ENCODE results near the gene PTPN9.

PTPN9 gene

GRCh38 chr15:75578173-75578947 is 755 bp downstream of the PTPN9 start:
- Histone ChIP-seq H3K79me2 (ENCODE audit: insufficient read depth, low read length) (peaks cover 40% of the 10 kb centered on the region), H3K4me2 (ENCODE audit: low read depth, low read length, poor library complexity, severe bottlenecking) (peak overlapping the region; percentile 92), H3K9me3 (ENCODE audit: insufficient read depth, low read length) (no peaks in the 10 kb centered on the region), H3F3A (ENCODE audit: insufficient read depth) (peaks cover 20% of the 10 kb centered on the region; the same call in 1 of the 2 replicates), H2AFZ (ENCODE audit: low read depth, low read length, severe bottlenecking) (peak overlapping the region; percentile 95), H3K36me3 (ENCODE audit: low read length) (no peaks in the 10 kb centered on the region), H3K9ac (ENCODE audit: low read length) (peak overlapping the region; percentile 97), H3K27me3 (ENCODE audit: low read length) (no peaks in the 10 kb centered on the region), H3K9me2 (replicated peaks; ENCODE audit: insufficient read depth, low read length) (no peaks in the 10 kb centered on the region), H3K27ac (ENCODE audit: low read depth, low read length) (peak overlapping the region; percentile 84), H4K20me1 (ENCODE audit: low read depth, low read length) (no peaks in the 10 kb centered on the region), H3K4me3 (ENCODE audit: insufficient read depth, low read length, poor library complexity, severe bottlenecking) (peak overlapping the region; percentile 79)
- TF ChIP-seq CTCF (IDR thresholded peaks at IDR 0.05; ENCODE audit: insufficient read depth, low read length, poor library complexity, severe bottlenecking) (no peak), EZH2phosphoT487 (conservative IDR thresholded peaks at IDR 0.05; ENCODE audit: low read length) (no peak)

- Histone ChIP-seq H3K9me2 (replicated peaks; ENCODE audit: insufficient read depth, low read length) (no peaks in the 10 kb centered on the region), H4K20me1 (ENCODE audit: low read depth, low read length) (no peaks in the 10 kb centered on the region), H3K4me3 (ENCODE audit: insufficient read depth, low read length, poor library complexity, severe bottlenecking) (peak overlapping the region; percentile 79), H3K9ac (ENCODE audit: low read length) (peak overlapping the region; percentile 97), H3F3A (ENCODE audit: insufficient read depth) (peaks cover 23% of the 10 kb centered on the region; the same call in 1 of the 2 replicates), H3K79me2 (ENCODE audit: insufficient read depth, low read length) (peaks cover 48% of the 10 kb centered on the region), H3K9me3 (ENCODE audit: insufficient read depth, low read length) (no peaks in the 10 kb centered on the region), H3K27ac (ENCODE audit: low read depth, low read length) (peak overlapping the region; percentile 84), H3K36me3 (ENCODE audit: low read length) (no peaks in the 10 kb centered on the region), H3K27me3 (ENCODE audit: low read length) (no peaks in the 10 kb centered on the region), H2AFZ (ENCODE audit: low read depth, low read length, severe bottlenecking) (peak overlapping the region; percentile 95), H3K4me2 (ENCODE audit: low read depth, low read length, poor library complexity, severe bottlenecking) (peak overlapping the region; percentile 92)
- TF ChIP-seq CTCF (IDR thresholded peaks at IDR 0.05; ENCODE audit: insufficient read depth, low read length, poor library complexity, severe bottlenecking) (no peak), EZH2phosphoT487 (conservative IDR thresholded peaks at IDR 0.05; ENCODE audit: low read length) (no peak)
These were observed 1.5 kb downstream of the PTPN9 start for GRCh38 chr15:75577401-75578172.

GRCh38 chr15:75573648-75574384 is 5.3 kb downstream of the PTPN9 start:
- TF ChIP-seq EZH2phosphoT487 (conservative IDR thresholded peaks at IDR 0.05; ENCODE audit: low read length): no peak
- no peak for TF ChIP-seq CTCF (IDR thresholded peaks at IDR 0.05; ENCODE audit: insufficient read depth, low read length, poor library complexity, severe bottlenecking)
- H2AFZ ChIP-seq (ENCODE audit: low read depth, low read length, severe bottlenecking): no peak overlapping the region
- no peak overlapping the region for H3K9ac ChIP-seq (ENCODE audit: low read length)
- no peaks in the 10 kb centered on the region for H3K27me3 ChIP-seq (ENCODE audit: low read length)
- H3K4me3 ChIP-seq (ENCODE audit: insufficient read depth, low read length, poor library complexity, severe bottlenecking): no peak overlapping the region
- no peaks in the 10 kb centered on the region for H3K9me3 ChIP-seq (ENCODE audit: insufficient read depth, low read length)
- H3F3A ChIP-seq (ENCODE audit: insufficient read depth): peaks cover 23% of the 10 kb centered on the region; the same call in 1 of the 2 replicates
- H3K79me2 ChIP-seq (ENCODE audit: insufficient read depth, low read length): peaks cover 79% of the 10 kb centered on the region
- no peaks in the 10 kb centered on the region for H4K20me1 ChIP-seq (ENCODE audit: low read depth, low read length)
- no peaks in the 10 kb centered on the region for H3K9me2 ChIP-seq (replicated peaks; ENCODE audit: insufficient read depth, low read length)
- no peak overlapping the region for H3K27ac ChIP-seq (ENCODE audit: low read depth, low read length)
- no peaks in the 10 kb centered on the region for H3K36me3 ChIP-seq (ENCODE audit: low read length)
- no peak overlapping the region for H3K4me2 ChIP-seq (ENCODE audit: low read depth, low read length, poor library complexity, severe bottlenecking)

Data from SU-DHL-6 (cell line).